Measurements from ENCODE around the gene KRTAP2-4. TPM values are rescaled to one million over a fixed set of nuclear protein-coding genes. Genes with fewer than 3 reads are reported as not detected.
"Not testable (repeated sequence)": the region's sequence is repeated elsewhere in the genome, so short reads cannot be mapped to it uniquely, and the experiment has no call there.

KRTAP2-4 gene
- total and polyA plus RNA-seq, 2 donors (not counting 3 experiments of a cell fraction or from before 2014, with no cell fraction given) = not detected

GRCh38 chr17:41046735-41047465, 18.8 kb downstream of the KRTAP2-4 start, which contains the start of gene KRTAP2-1:
KRTAP2-1 (minus strand) TSS chr17:41047316; CDS start chr17:41047267, 49 bp downstream.
- intact Hi-C loops (cut with micrococcal nuclease); BruUV-seq (replicated peaks); H3K9ac ChIP-seq (replicated peaks; ENCODE audit: extremely low read depth, insufficient read depth, low read length); DNase-seq (ENCODE audit: low read depth, low spot score); H3K9me3 ChIP-seq (replicated peaks; ENCODE audit: control insufficient read depth, insufficient read depth, low read length); H3K9me1 ChIP-seq (replicated peaks; ENCODE audit: control insufficient read depth, extremely low read depth, insufficient read depth, low read length); H3K4me1 ChIP-seq (ENCODE audit: control insufficient read depth, extremely low read depth, insufficient read depth, low read length); H3K27me3 ChIP-seq (ENCODE audit: control insufficient read depth in 2 of 2, insufficient read depth in 2 of 2, low read length in 2 of 2); POLR2A ChIA-PET; H3K4me3 ChIP-seq (replicated peaks in 1 of 3; ENCODE audit: insufficient read depth in 1 of 3, low read depth in 1 of 3, low read length in 3 of 3); H3K36me3 ChIP-seq (ENCODE audit: control insufficient read depth in 2 of 2, extremely low read depth in 1 of 2, insufficient read depth in 2 of 2, low read length in 2 of 2); H4K20me1 ChIP-seq (replicated peaks; ENCODE audit: control insufficient read depth, extremely low read depth, insufficient read depth, low read length); H3K79me2 ChIP-seq (ENCODE audit: control insufficient read depth, insufficient read depth, low read length); FAIRE-seq; H3K4me2 ChIP-seq (ENCODE audit: insufficient read depth, low read length); H2AFZ ChIP-seq (ENCODE audit: low read depth, low read length); dilution Hi-C loops (cut with MboI; ENCODE audit: extremely low pct_ligation_motif_present, low sequenced_read_pairs); H3K27ac ChIP-seq (ENCODE audit: insufficient read depth, low read depth, low read length): not testable (repeated sequence)
- CTCF ChIA-PET = interaction anchor here (1.3 kb wide), 1 partner anchor 30 kb away, joined by 4 read pairs; no protein-coding TSS in a partner anchor

GRCh38 chr17:41042953-41043352, 22.7 kb downstream of the KRTAP2-4 start:
- Histone ChIP-seq H3K36me3 (ENCODE audit: control insufficient read depth in 2 of 2, extremely low read depth in 1 of 2, insufficient read depth in 2 of 2, low read length in 2 of 2) (no peaks in the 10 kb centered on the region), H2AFZ (ENCODE audit: low read depth, low read length) (no peak overlapping the region), H3K4me1 (ENCODE audit: control insufficient read depth, extremely low read depth, insufficient read depth, low read length) (no peaks in the 10 kb centered on the region), H3K9me1 (replicated peaks; ENCODE audit: control insufficient read depth, extremely low read depth, insufficient read depth, low read length) (no peaks in the 10 kb centered on the region), H3K27ac (ENCODE audit: insufficient read depth, low read depth, low read length) (no peak overlapping the region), H3K4me2 (ENCODE audit: insufficient read depth, low read length) (no peak overlapping the region), H4K20me1 (replicated peaks; ENCODE audit: control insufficient read depth, extremely low read depth, insufficient read depth, low read length) (no peaks in the 10 kb centered on the region), H3K9me3 (replicated peaks; ENCODE audit: control insufficient read depth, insufficient read depth, low read length) (no peaks in the 10 kb centered on the region), H3K4me3 (replicated peaks in 1 of 3; ENCODE audit: insufficient read depth in 1 of 3, low read depth in 1 of 3, low read length in 3 of 3) (no peak overlapping the region), H3K9ac (replicated peaks; ENCODE audit: extremely low read depth, insufficient read depth, low read length) (no peak overlapping the region), H3K79me2 (ENCODE audit: control insufficient read depth, insufficient read depth, low read length) (no peaks in the 10 kb centered on the region), H3K27me3 (ENCODE audit: control insufficient read depth in 2 of 2, insufficient read depth in 2 of 2, low read length in 2 of 2) (peaks cover 0 to 4% of the 10 kb centered on the region in 2 experiments)
- dilution Hi-C loops (cut with MboI; ENCODE audit: extremely low pct_ligation_motif_present, low sequenced_read_pairs) = no loop called here
- intact Hi-C loops (cut with micrococcal nuclease) = no loop called here
- DNase-seq (ENCODE audit: low read depth, low spot score) (no peak), FAIRE-seq (no peak)
- BruUV-seq (replicated peaks) = no TSS peak
- TF ChIP-seq FOS (IDR thresholded peaks at IDR 0.05; ENCODE audit: borderline replicate concordance, insufficient read depth, low read length) (no peak), EZH2 (IDR thresholded peaks at IDR 0.05; ENCODE audit: borderline replicate concordance, low read depth, low read length, severe bottlenecking) (no peak)
- TF ChIP-seq, protein P1, sequence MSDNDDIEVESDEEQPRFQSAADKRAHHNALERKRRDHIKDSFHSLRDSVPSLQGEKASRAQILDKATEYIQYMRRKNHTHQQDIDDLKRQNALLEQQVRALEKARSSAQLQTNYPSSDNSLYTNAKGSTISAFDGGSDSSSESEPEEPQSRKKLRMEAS (IDR thresholded peaks at IDR 0.05; ENCODE audit: insufficient read depth, insufficient read length) = no peak
- CTCF ChIA-PET = interaction anchor here (1.0 kb wide), 1 partner anchor 8 kb away, joined by 3 read pairs; the partner anchor contains the start of gene KRTAP1-3
- POLR2A ChIA-PET = no interaction called here

- DNase-seq (ENCODE audit: low read depth, low spot score); BruUV-seq (replicated peaks); H3K27me3 ChIP-seq (ENCODE audit: control insufficient read depth in 2 of 2, insufficient read depth in 2 of 2, low read length in 2 of 2); dilution Hi-C loops (cut with MboI; ENCODE audit: extremely low pct_ligation_motif_present, low sequenced_read_pairs); H3K4me2 ChIP-seq (ENCODE audit: insufficient read depth, low read length); H3K4me1 ChIP-seq (ENCODE audit: control insufficient read depth, extremely low read depth, insufficient read depth, low read length); H3K4me3 ChIP-seq (replicated peaks in 1 of 3; ENCODE audit: insufficient read depth in 1 of 3, low read depth in 1 of 3, low read length in 3 of 3); intact Hi-C loops (cut with micrococcal nuclease); H2AFZ ChIP-seq (ENCODE audit: low read depth, low read length); POLR2A ChIA-PET; H3K79me2 ChIP-seq (ENCODE audit: control insufficient read depth, insufficient read depth, low read length); H3K27ac ChIP-seq (ENCODE audit: insufficient read depth, low read depth, low read length); H3K9ac ChIP-seq (replicated peaks; ENCODE audit: extremely low read depth, insufficient read depth, low read length); FAIRE-seq; H4K20me1 ChIP-seq (replicated peaks; ENCODE audit: control insufficient read depth, extremely low read depth, insufficient read depth, low read length); CTCF ChIA-PET; H3K9me1 ChIP-seq (replicated peaks; ENCODE audit: control insufficient read depth, extremely low read depth, insufficient read depth, low read length); H3K36me3 ChIP-seq (ENCODE audit: control insufficient read depth in 2 of 2, extremely low read depth in 1 of 2, insufficient read depth in 2 of 2, low read length in 2 of 2); H3K9me3 ChIP-seq (replicated peaks; ENCODE audit: control insufficient read depth, insufficient read depth, low read length): not testable (repeated sequence)
Observed at GRCh38 chr17:41040783-41041571, 24.7 kb downstream of the KRTAP2-4 start, which contains the start of gene KRTAP1-1. KRTAP1-1 (minus strand) TSS chr17:41041450; CDS start chr17:41041397, 53 bp downstream.
